HepG2 (cell line): Measurements from ENCODE around the gene IKZF4. TPM values are rescaled to one million over a fixed set of nuclear protein-coding genes. Genes with fewer than 3 reads are reported as not detected.

ENCODE experiments used
- ATF2 ChIP-seq: sonication (generic); formaldehyde crosslinking; IDR thresholded peaks from 2 replicates; pipeline ENCODE4 v1.4.0; 2020; ENCODE audit warnings: missing genetic modification reagents
- CENPT ChIP-seq: sonication (generic); formaldehyde crosslinking; IDR thresholded peaks from 2 replicates; pipeline ENCODE4 v1.8.0; 2022; ENCODE audit warnings: low read depth, mild to moderate bottlenecking, moderate library complexity, missing genetic modification reagents
- IKZF5 ChIP-seq: IDR thresholded peaks from 2 replicates; pipeline ENCODE4 v1.6.1; 2018; ENCODE audit warnings: missing genetic modification reagents, mild to moderate bottlenecking, missing compliant biosample characterization
- KAT7 ChIP-seq: IDR thresholded peaks from 2 replicates; pipeline ENCODE4 v1.6.1; 2018; ENCODE audit warnings: borderline replicate concordance, missing compliant biosample characterization
- MAFF ChIP-seq: IDR thresholded peaks from 2 replicates; pipeline ENCODE4 v1.6.1; 2011; ENCODE audit warnings: low read depth, low read length, improper control_type of control experiment
- NR2F1 ChIP-seq, 2 experiments: fragments of 450-650 bp in 1 of 2; formaldehyde crosslinking in 1 of 2; IDR thresholded peaks; 2 replicates each; pipeline versions ENCODE4 v1.5.0 to v1.6.1; 2016 to 2020; ENCODE audit warnings: mild to moderate bottlenecking in 1 of 2, missing compliant biosample characterization in 1 of 2, missing genetic modification reagents in 1 of 2, moderate library complexity in 1 of 2
- PAXIP1 ChIP-seq: sonication (generic); formaldehyde crosslinking; conservative IDR thresholded peaks from 2 replicates; pipeline ENCODE4 v1.4.0; 2020; ENCODE audit warnings: mild to moderate bottlenecking, missing genetic modification reagents, moderate library complexity
- PTBP1 ChIP-seq: fragments of 200-400 bp; formaldehyde crosslinking; IDR thresholded peaks from 2 replicates; pipeline ENCODE4 v1.6.1; 2018; ENCODE audit warnings: low read length, low read depth; ENCODE audit not compliant: poor library complexity, severe bottlenecking
- RBFOX2 ChIP-seq: fragments of 200-400 bp; formaldehyde crosslinking; IDR thresholded peaks from 2 replicates; pipeline ENCODE4 v1.6.1; 2017; ENCODE audit warnings: low read depth, mild to moderate bottlenecking, low read length
- SNAPC5 ChIP-seq: sonication (generic); formaldehyde crosslinking; IDR thresholded peaks from 2 replicates; pipeline ENCODE4 v1.8.1; 2023; ENCODE audit warnings: mild to moderate bottlenecking, missing genetic modification reagents, borderline replicate concordance
- ZBTB3 ChIP-seq: sonication (generic); formaldehyde crosslinking; IDR thresholded peaks from 2 replicates; pipeline ENCODE4 v1.4.0; 2020; ENCODE audit warnings: low read depth, mild to moderate bottlenecking, moderate library complexity, missing genetic modification reagents, borderline replicate concordance
- ZBTB46 ChIP-seq: sonication (generic); formaldehyde crosslinking; IDR thresholded peaks from 2 replicates; pipeline ENCODE4 v1.4.0; 2020; ENCODE audit warnings: mild to moderate bottlenecking, missing genetic modification reagents, borderline replicate concordance
- ZNF160 ChIP-seq: sonication (generic); formaldehyde crosslinking; IDR thresholded peaks from 2 replicates; pipeline ENCODE4 v1.8.0; 2022; ENCODE audit warnings: mild to moderate bottlenecking, inconsistent platforms, missing genetic modification reagents
- ZNF33B ChIP-seq: sonication (generic); formaldehyde crosslinking; IDR thresholded peaks from 2 replicates; pipeline ENCODE4 v1.5.1; 2020; ENCODE audit warnings: mild to moderate bottlenecking, missing genetic modification reagents
- ZNF441 ChIP-seq: sonication (generic); formaldehyde crosslinking; IDR thresholded peaks from 2 replicates; pipeline ENCODE4 v1.7.0; 2021; ENCODE audit warnings: missing genetic modification reagents, borderline replicate concordance
- ZNF550 ChIP-seq: sonication (generic); formaldehyde crosslinking; IDR thresholded peaks from 2 replicates; pipeline ENCODE4 v1.4.0; 2020; ENCODE audit warnings: mild to moderate bottlenecking, missing genetic modification reagents, borderline replicate concordance
- ZNF703 ChIP-seq: sonication (generic); formaldehyde crosslinking; IDR thresholded peaks from 2 replicates; pipeline ENCODE4 v1.5.1; 2020; ENCODE audit warnings: missing genetic modification reagents, mild to moderate bottlenecking, moderate library complexity, borderline replicate concordance
- polyA plus RNA-seq, 8 experiments: library from polyadenylated mRNA; depleted of rRNA in 3 of 8; stranded (reverse) in 7 of 8; unstranded in 1 of 8; fragments of >200 nt; fragmentation: Illumina TruSeq in 4 of 8; extraction: Trizol in 4 of 8; gene quantifications; 2 replicates each; pipeline versions ENCODE4 v1.2.1 to v1.2.3, GENCODE V29; 2011 to 2016; ENCODE audit warnings: low read depth in 4 of 8, missing spikeins in 1 of 8, mixed read lengths in 1 of 8; ENCODE audit not compliant: insufficient read depth in 1 of 8
- total RNA-seq, 5 experiments: library from RNA; depleted of rRNA; stranded (reverse); fragments of >200 nt; fragmentation: Illumina TruSeq; extraction: Trizol; gene quantifications; 2 replicates each; pipeline ENCODE4 v1.2.3, GENCODE V29; 2016; ENCODE audit warnings: low read depth in 1 of 5

Gene IKZF4
- total and polyA plus RNA-seq, 2 of the 13 experiments (the other 11 are each of a cell fraction or from before 2014, with no cell fraction given): 0.58 to 2.2 TPM

GRCh38 chr12:55974308-55974730 is 46.5 kb upstream of the IKZF4 start (continued):
- TF ChIP-seq ATF2 (CRISPR knock-in tag): no peak
- no peak for TF ChIP-seq ZBTB46 (CRISPR knock-in tag)
- TF ChIP-seq IKZF5 (CRISPR knock-in tag): no peak
- no peak for TF ChIP-seq ZBTB3 (CRISPR knock-in tag)
- no peak for TF ChIP-seq PAXIP1
- no peak for TF ChIP-seq ZNF703
- TF ChIP-seq ZNF33B (CRISPR knock-in tag): no peak
- no peak for TF ChIP-seq ZNF160 (CRISPR knock-in tag)
- TF ChIP-seq RBFOX2: peak; percentile 70
- TF ChIP-seq NR2F1 (CRISPR knock-in tag; IDR thresholded peaks at IDR 0.05): no peak
- TF ChIP-seq SNAPC5 (CRISPR knock-in tag): no peak
- peak; percentile 90; the same call in 1 of the 2 replicates for TF ChIP-seq KAT7 (CRISPR knock-in tag)
- no peak for TF ChIP-seq PTBP1
- TF ChIP-seq ZNF441 (CRISPR knock-in tag): no peak
- TF ChIP-seq ZNF550: no peak
- TF ChIP-seq MAFF: no peak
- TF ChIP-seq CENPT: no peak
